Measurements from ENCODE around the gene LRP5. TPM values are rescaled to one million over a fixed set of nuclear protein-coding genes. Genes with fewer than 3 reads are reported as not detected.

LRP5 gene
- total RNA-seq, 4 donors from 2014 or later: 27.3 to 60.1 (median 35.0) TPM

- Histone ChIP-seq H3K4me1 (no peaks in the 10 kb centered on the region), H3K9me3 (peaks cover under 1% of the 10 kb centered on the region), H3K4me3 (no peak overlapping the region), H3K27me3 (no peaks in the 10 kb centered on the region), H3K27ac (no peak overlapping the region), H3K36me3 (peaks cover 65% of the 10 kb centered on the region)
- TF ChIP-seq POLR2A (IDR thresholded peaks at IDR 0.05) (no peak), EP300 (IDR thresholded peaks at IDR 0.05) (no peak), POLR2AphosphoS5 (IDR thresholded peaks at IDR 0.05) (no peak)
- TF ChIP-seq, protein P1, sequence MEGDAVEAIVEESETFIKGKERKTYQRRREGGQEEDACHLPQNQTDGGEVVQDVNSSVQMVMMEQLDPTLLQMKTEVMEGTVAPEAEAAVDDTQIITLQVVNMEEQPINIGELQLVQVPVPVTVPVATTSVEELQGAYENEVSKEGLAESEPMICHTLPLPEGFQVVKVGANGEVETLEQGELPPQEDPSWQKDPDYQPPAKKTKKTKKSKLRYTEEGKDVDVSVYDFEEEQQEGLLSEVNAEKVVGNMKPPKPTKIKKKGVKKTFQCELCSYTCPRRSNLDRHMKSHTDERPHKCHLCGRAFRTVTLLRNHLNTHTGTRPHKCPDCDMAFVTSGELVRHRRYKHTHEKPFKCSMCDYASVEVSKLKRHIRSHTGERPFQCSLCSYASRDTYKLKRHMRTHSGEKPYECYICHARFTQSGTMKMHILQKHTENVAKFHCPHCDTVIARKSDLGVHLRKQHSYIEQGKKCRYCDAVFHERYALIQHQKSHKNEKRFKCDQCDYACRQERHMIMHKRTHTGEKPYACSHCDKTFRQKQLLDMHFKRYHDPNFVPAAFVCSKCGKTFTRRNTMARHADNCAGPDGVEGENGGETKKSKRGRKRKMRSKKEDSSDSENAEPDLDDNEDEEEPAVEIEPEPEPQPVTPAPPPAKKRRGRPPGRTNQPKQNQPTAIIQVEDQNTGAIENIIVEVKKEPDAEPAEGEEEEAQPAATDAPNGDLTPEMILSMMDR (IDR thresholded peaks at IDR 0.05): no peak
- no peak for DNase-seq (ENCODE audit: low spot score in 2 of 2)
- 96% methylated on average over 8 of the region's 19 CpGs for WGBS
These were observed 111.8 kb downstream of the LRP5 start for GRCh38 chr11:68424101-68424632.

DNA sequence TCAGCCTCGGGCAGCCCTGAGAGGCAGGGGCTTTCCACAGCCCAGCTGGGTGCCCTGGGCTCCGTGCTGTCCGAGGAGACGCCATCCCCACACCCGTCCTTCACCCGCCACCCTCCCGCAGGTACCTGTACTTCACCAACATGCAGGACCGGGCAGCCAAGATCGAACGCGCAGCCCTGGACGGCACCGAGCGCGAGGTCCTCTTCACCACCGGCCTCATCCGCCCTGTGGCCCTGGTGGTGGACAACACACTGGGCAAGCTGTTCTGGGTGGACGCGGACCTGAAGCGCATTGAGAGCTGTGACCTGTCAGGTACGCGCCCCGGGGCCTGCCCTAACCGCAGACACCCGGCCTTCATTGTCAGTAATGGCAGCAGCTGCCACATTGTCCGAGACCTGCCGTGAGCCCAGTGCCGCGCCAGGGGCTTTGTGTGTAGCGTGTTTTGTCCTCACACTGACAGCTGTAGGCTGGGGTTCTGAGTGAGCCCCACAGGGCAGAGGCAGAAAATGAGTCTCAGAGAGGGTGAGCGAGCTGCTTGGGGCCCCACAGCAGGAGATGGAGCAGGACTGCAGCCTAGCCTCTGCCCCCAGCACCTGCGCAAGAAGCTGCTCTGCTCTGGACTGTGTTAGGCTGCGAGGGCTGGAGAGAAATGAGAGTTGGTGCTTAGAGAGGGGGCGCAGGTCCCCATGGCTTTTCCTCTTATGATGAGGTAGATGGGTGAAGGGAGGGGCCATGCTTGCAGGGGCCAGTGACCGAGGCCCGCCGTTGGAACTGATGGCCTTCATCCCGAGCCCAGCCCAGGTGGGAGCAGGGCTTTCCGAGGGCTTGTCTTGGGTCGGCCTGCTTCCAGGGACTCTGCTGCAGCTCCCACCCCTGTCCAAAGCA, 112.8 kb downstream of the LRP5 start:
- Histone ChIP-seq H3K9me3 (peaks cover 10% of the 10 kb centered on the region), H3K27ac (no peak overlapping the region), H3K4me3 (no peak overlapping the region), H3K4me1 (no peaks in the 10 kb centered on the region), H3K36me3 (peaks cover 65% of the 10 kb centered on the region), H3K27me3 (no peaks in the 10 kb centered on the region)
- 97% methylated on average over 30 of the region's 40 CpGs for WGBS
- TF ChIP-seq, protein P1 (IDR thresholded peaks at IDR 0.05): no peak
- no peak for TF ChIP-seq POLR2A (IDR thresholded peaks at IDR 0.05)
- TF ChIP-seq EP300 (IDR thresholded peaks at IDR 0.05): no peak
- no peak for TF ChIP-seq POLR2AphosphoS5 (IDR thresholded peaks at IDR 0.05)
- peak in 1 of 2 donors; percentile 73 for DNase-seq (ENCODE audit: low spot score in 2 of 2)

DNA sequence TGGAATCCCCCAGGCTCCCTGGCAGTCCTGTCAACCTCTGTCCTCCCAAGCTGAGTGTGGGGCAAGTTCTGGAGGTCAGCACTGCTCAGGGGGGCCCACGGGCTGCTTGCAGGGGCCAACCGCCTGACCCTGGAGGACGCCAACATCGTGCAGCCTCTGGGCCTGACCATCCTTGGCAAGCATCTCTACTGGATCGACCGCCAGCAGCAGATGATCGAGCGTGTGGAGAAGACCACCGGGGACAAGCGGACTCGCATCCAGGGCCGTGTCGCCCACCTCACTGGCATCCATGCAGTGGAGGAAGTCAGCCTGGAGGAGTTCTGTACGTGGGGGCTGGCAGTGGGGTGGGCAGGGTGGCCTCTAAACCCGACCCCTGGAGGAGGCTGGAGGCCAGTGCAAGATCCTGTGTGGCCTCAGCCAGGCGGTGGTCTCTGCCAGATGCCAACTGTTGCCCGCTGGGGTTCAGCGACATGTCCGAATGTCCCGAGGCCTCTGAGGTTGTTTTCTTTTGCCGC, 113.5 kb downstream of the LRP5 start:
- Histone ChIP-seq H3K4me3 (no peak overlapping the region), H3K4me1 (no peaks in the 10 kb centered on the region), H3K27me3 (no peaks in the 10 kb centered on the region), H3K27ac (no peak overlapping the region), H3K36me3 (peaks cover 72% of the 10 kb centered on the region), H3K9me3 (peaks cover 10% of the 10 kb centered on the region)
- peak in 1 of 2 donors; percentile 70 for DNase-seq (ENCODE audit: low spot score in 2 of 2)
- no peak for TF ChIP-seq POLR2A (IDR thresholded peaks at IDR 0.05)
- TF ChIP-seq, protein P1 (IDR thresholded peaks at IDR 0.05): no peak
- 83% methylated on average over 19 of the region's 21 CpGs for WGBS

GRCh38 chr11:68429661-68430060, 117.3 kb downstream of the LRP5 start:
- 97% methylated on average over 3 of the region's 3 CpGs for WGBS
- Histone ChIP-seq H3K4me1 (no peaks in the 10 kb centered on the region), H3K9me3 (peaks cover 10% of the 10 kb centered on the region), H3K27ac (no peak overlapping the region), H3K27me3 (no peaks in the 10 kb centered on the region), H3K4me3 (no peak overlapping the region), H3K36me3 (peaks cover 84% of the 10 kb centered on the region)
- no peak for DNase-seq (ENCODE audit: low spot score in 2 of 2)
- TF ChIP-seq, protein P1 (IDR thresholded peaks at IDR 0.05): no peak
- TF ChIP-seq POLR2AphosphoS5 (IDR thresholded peaks at IDR 0.05): no peak
- no peak for TF ChIP-seq POLR2A (IDR thresholded peaks at IDR 0.05)
- TF ChIP-seq EP300 (IDR thresholded peaks at IDR 0.05): no peak

- 100% methylated on average over 5 of the region's 5 CpGs for WGBS
- Histone ChIP-seq H3K27me3 (no peaks in the 10 kb centered on the region), H3K36me3 (peaks cover 84% of the 10 kb centered on the region), H3K9me3 (peaks cover 10% of the 10 kb centered on the region), H3K27ac (no peak overlapping the region), H3K4me3 (no peak overlapping the region), H3K4me1 (no peaks in the 10 kb centered on the region)
- DNase-seq (ENCODE audit: low spot score in 2 of 2): no peak
- TF ChIP-seq, protein P1 (IDR thresholded peaks at IDR 0.05): no peak
- TF ChIP-seq POLR2AphosphoS5 (IDR thresholded peaks at IDR 0.05) (no peak), EP300 (IDR thresholded peaks at IDR 0.05) (no peak), POLR2A (IDR thresholded peaks at IDR 0.05) (no peak)
These were observed 118.0 kb downstream of the LRP5 start for GRCh38 chr11:68430384-68430783.

Measured in suprapubic skin (tissue), 4 donors.